Measurements from ENCODE around the gene MRPL19. TPM values are rescaled to one million over a fixed set of nuclear protein-coding genes. Genes with fewer than 3 reads are reported as not detected.

Gene MRPL19
- total and polyA plus RNA-seq, 2 of the 13 experiments (the other 11 are each of a cell fraction or from before 2014, with no cell fraction given): 43.2 to 163 TPM

DNA sequence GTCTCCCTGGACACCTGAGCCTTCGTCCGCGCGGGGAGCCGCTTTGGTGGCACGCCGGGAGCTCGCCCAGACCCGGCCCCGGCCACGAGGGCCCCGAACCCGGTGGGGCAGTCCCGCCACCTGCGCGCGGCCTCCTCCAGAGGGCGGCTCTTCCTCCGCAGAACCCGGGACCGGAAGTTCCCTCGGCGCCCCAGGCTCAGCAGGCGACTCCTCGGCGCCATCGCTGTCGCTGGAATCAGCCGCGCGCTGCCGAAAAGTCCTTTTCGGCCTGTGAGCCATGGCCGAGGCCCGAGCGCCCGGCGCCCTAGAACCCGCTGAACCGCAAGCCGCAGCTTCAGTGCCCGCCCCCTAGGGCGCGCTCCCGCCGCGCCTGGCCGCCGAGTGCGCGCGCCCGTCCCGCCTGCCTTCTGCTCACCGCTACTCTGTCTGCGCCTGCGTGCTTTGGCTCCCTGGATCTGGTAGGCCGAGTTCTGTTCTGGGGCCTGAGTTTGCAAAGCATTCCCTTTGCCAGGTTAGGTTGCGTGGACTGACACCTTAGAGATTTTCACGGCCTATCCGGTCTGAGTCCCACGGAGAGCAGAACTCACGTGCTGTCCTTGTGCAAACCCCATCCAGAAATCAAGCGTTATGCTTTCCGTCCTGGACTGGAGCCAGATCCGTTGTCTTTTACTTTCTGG is 64.1 kb downstream of the MRPL19 start, which contains the start of gene GCFC2 (continued):
- peak; percentile 89; the same call in 1 of the 2 replicates for TF ChIP-seq ZBTB7B (CRISPR knock-in tag; IDR thresholded peaks at IDR 0.05)
- TF ChIP-seq, protein P1, sequence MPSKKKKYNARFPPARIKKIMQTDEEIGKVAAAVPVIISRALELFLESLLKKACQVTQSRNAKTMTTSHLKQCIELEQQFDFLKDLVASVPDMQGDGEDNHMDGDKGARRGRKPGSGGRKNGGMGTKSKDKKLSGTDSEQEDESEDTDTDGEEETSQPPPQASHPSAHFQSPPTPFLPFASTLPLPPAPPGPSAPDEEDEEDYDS (CRISPR knock-in tag; IDR thresholded peaks at IDR 0.05): peak; percentile 44; the same call in 1 of the 2 replicates
- TF ChIP-seq HDAC1 (CRISPR knock-in tag; IDR thresholded peaks at IDR 0.05): peak; percentile 98
- no peak for TF ChIP-seq CHD4 (IDR thresholded peaks at IDR 0.05; ENCODE audit: borderline replicate concordance, low read length)
- peak; percentile 86 for TF ChIP-seq ELF1 (CRISPR knock-in tag; IDR thresholded peaks at IDR 0.05)
- no peak for TF ChIP-seq IKZF1 (IDR thresholded peaks at IDR 0.05)
- peak; percentile 99 for TF ChIP-seq ZFX (CRISPR knock-in tag; IDR thresholded peaks at IDR 0.05; ENCODE audit: low read depth)
- TF ChIP-seq NKX3-1 (CRISPR knock-in tag; IDR thresholded peaks at IDR 0.05): peak; percentile 100
- TF ChIP-seq, protein P2, sequence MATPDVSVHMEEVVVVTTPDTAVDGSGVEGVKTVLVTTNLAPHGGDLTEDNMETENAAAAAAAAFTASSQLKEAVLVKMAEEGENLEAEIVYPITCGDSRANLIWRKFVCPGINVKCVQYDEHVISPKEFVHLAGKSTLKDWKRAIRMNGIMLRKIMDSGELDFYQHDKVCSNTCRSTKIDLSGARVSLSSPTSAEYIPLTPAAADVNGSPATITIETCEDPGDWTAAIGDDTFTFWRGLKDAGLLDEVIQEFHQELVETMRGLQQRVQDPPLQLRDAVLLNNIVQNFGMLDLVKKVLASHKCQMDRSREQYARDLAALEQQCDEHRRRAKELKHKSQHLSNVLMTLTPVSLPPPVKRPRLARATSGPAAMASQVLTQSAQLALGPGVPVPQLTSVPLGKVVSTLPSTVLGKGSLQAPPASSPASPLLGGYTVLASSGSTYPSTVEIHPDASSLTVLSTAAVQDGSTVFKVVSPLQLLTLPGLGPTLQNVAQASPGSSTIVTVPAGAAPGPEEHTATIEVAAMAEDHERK (CRISPR knock-in tag; IDR thresholded peaks at IDR 0.05; ENCODE audit: low read depth): peak; percentile 15; the same call in 1 of the 2 replicates
- TF ChIP-seq, protein P3, sequence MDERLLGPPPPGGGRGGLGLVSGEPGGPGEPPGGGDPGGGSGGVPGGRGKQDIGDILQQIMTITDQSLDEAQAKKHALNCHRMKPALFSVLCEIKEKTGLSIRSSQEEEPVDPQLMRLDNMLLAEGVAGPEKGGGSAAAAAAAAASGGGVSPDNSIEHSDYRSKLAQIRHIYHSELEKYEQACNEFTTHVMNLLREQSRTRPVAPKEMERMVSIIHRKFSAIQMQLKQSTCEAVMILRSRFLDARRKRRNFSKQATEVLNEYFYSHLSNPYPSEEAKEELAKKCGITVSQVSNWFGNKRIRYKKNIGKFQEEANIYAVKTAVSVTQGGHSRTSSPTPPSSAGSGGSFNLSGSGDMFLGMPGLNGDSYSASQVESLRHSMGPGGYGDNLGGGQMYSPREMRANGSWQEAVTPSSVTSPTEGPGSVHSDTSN (CRISPR knock-in tag; IDR thresholded peaks at IDR 0.05): no peak
- TF ChIP-seq, protein P4, sequence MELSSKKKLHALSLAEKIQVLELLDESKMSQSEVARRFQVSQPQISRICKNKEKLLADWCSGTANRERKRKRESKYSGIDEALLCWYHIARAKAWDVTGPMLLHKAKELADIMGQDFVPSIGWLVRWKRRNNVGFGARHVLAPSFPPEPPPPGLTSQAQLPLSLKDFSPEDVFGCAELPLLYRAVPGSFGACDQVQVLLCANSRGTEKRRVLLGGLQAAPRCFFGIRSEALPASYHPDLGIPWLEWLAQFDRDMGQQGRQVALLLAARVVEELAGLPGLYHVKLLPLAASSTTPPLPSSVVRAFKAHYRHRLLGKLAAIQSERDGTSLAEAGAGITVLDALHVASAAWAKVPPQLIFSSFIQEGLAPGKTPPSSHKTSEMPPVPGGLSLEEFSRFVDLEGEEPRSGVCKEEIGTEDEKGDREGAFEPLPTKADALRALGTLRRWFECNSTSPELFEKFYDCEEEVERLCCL (CRISPR knock-in tag; IDR thresholded peaks at IDR 0.05; ENCODE audit: borderline replicate concordance): peak; percentile 97
- TF ChIP-seq MAF1 (CRISPR knock-in tag; IDR thresholded peaks at IDR 0.05; ENCODE audit: borderline replicate concordance): peak; percentile 95
- TF ChIP-seq RARG (CRISPR knock-in tag; IDR thresholded peaks at IDR 0.05; ENCODE audit: low read depth): peak; percentile 96
- TF ChIP-seq, protein P5, sequence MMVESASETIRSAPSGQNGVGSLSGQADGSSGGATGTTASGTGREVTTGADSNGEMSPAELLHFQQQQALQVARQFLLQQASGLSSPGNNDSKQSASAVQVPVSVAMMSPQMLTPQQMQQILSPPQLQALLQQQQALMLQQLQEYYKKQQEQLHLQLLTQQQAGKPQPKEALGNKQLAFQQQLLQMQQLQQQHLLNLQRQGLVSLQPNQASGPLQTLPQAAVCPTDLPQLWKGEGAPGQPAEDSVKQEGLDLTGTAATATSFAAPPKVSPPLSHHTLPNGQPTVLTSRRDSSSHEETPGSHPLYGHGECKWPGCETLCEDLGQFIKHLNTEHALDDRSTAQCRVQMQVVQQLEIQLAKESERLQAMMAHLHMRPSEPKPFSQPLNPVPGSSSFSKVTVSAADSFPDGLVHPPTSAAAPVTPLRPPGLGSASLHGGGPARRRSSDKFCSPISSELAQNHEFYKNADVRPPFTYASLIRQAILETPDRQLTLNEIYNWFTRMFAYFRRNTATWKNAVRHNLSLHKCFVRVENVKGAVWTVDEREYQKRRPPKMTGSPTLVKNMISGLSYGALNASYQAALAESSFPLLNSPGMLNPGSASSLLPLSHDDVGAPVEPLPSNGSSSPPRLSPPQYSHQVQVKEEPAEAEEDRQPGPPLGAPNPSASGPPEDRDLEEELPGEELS (CRISPR knock-in tag; IDR thresholded peaks at IDR 0.05): peak; percentile 75; the same call in 1 of the 2 replicates
- TF ChIP-seq, protein P6, sequence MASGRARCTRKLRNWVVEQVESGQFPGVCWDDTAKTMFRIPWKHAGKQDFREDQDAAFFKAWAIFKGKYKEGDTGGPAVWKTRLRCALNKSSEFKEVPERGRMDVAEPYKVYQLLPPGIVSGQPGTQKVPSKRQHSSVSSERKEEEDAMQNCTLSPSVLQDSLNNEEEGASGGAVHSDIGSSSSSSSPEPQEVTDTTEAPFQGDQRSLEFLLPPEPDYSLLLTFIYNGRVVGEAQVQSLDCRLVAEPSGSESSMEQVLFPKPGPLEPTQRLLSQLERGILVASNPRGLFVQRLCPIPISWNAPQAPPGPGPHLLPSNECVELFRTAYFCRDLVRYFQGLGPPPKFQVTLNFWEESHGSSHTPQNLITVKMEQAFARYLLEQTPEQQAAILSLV (CRISPR knock-in tag; IDR thresholded peaks at IDR 0.05; ENCODE audit: borderline replicate concordance): peak; percentile 100
- 0 out of 2 replicates have a peak, but pooled peaks have one; percentile 92 for TF ChIP-seq ZNF577 (CRISPR knock-in tag; IDR thresholded peaks at IDR 0.05; ENCODE audit: borderline replicate concordance, low read depth)
- TF ChIP-seq KAT2B (IDR thresholded peaks at IDR 0.05; ENCODE audit: borderline replicate concordance, low read depth, low read length): no peak
- TF ChIP-seq ZNF773 (CRISPR knock-in tag; IDR thresholded peaks at IDR 0.05; ENCODE audit: borderline replicate concordance): peak; percentile 99
- TF ChIP-seq NR1H2 (CRISPR knock-in tag; IDR thresholded peaks at IDR 0.05; ENCODE audit: borderline replicate concordance, low read depth): peak; percentile 99
- peak; percentile 91 for TF ChIP-seq TGIF2 (CRISPR knock-in tag; IDR thresholded peaks at IDR 0.05)

Data from HepG2 (cell line).